Left renal cortex interstitium (tissue), 4 donors: ENCODE measurements around the gene CR2. TPM values are rescaled to one million over a fixed set of nuclear protein-coding genes. Genes with fewer than 3 reads are reported as not detected.
"Not testable (repeated sequence)": the region's sequence is repeated elsewhere in the genome, so short reads cannot be mapped to it uniquely, and the experiment has no call there.

ENCODE experiments used
- DNase-seq, 4 donors: peaks; one replicate each; pipeline ENCODE4 v3.0.0-alpha.2; 2013; ENCODE audit warnings: low read depth in 4 of 4, low spot score in 2 of 4, missing footprints in 1 of 4
- polyA plus RNA-seq, 4 donors: library from polyadenylated mRNA; unstranded; fragments of 120-200 nt; gene quantifications; one replicate each; pipeline ENCODE4 v1.2.1, GENCODE V29; 2013; ENCODE audit not compliant: insufficient read length in 4 of 4

Gene CR2
- polyA plus RNA-seq, 4 donors: 0.68 to 1.6 (median 1.1) TPM

- no peak for DNase-seq
Measured at GRCh38 chr1:207501071-207501470, 46.9 kb downstream of the CR2 start.

GRCh38 chr1:207502726-207503125 lies 48.6 kb downstream of the CR2 start:
- DNase-seq: no peak

- no peak for DNase-seq
Measured at GRCh38 chr1:207503950-207504349, 49.8 kb downstream of the CR2 start.

DNA sequence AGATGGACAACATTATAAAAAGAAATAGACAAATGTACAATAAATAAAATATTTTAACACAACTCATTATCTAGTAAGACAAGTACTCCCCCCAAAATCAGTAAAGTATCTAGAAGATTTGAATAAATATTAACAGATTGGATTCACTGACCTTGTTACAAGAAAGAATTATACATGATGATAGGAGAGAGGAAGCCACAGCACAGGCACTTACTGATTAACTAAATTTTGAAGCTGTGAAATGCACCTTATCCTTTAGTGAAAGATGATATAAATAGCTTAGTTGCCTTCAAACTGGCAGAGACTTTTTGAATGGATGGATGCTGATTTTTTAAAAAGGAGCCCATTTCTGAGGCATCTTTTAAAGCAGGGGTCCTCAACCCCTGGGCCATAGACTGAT lies 50.3 kb downstream of the CR2 start:
- DNase-seq: no peak

GRCh38 chr1:207510444-207510843 lies 56.3 kb downstream of the CR2 start:
- DNase-seq: no peak

DNA sequence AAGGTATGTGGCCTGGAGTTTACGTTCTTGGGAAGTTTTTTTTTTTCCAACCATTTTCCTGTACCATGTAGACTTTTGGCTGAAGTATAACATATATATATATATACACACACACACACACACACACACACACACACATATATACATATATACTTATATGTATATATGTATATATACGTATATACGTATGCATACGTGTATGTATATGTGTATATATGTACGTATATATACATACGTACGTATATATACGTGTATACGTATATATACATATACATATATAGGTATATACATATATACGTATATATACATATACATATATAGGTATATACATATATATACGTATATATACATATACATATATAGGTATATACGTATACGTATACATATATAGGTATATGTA lies 60.8 kb downstream of the CR2 start:
- DNase-seq: no peak

GRCh38 chr1:207516729-207517128 lies 62.6 kb downstream of the CR2 start:
- DNase-seq: no peak

DNA sequence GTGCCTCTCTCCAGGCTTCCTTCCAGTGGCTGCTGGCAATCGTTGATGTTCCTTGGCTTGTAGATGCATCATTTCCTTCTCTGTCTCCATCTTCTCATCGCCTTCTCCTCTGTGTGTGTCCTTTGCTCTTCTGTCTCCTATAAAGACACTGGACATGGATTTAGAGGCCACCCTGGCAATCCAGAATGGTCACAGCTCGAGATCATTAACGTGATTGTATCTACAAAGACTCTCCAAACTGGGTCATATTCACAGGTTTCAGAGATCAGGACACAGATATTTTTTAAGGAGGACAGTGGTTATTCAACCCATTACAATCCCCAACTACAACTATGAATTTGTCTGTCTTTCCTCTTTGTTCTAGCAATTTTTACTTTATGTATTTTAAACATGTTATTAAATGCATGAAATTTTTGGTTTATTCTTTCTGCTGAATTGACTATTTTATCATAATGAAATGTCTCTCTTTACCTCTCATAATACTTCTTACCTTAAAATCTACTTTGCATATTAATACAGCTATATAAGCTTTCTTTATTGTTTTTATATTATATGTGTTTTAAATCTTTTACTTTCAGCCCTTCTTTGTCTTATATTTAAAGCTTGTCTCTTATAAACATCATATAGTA lies 64.6 kb downstream of the CR2 start:
- DNase-seq: no peak

- DNase-seq: no peak
Measured at GRCh38 chr1:207519505-207520399, 65.6 kb downstream of the CR2 start.

- not testable (repeated sequence) for DNase-seq
Measured at GRCh38 chr1:207520400-207521345, 66.5 kb downstream of the CR2 start.

- DNase-seq: not testable (repeated sequence)
Measured at GRCh38 chr1:207525239-207525638, 71.1 kb downstream of the CR2 start.

GRCh38 chr1:207528401-207528800 lies 74.3 kb downstream of the CR2 start:
- not testable (repeated sequence) for DNase-seq

- not testable (repeated sequence) for DNase-seq
Measured at GRCh38 chr1:207536263-207536662, 82.1 kb downstream of the CR2 start.

Other genes with a start within 250 kb of the CR2 start
- gene CD55, start 132.7 kb upstream of the CR2 start, polyA plus RNA-seq: 10 to 100 TPM; 46.0 to 70.8 (median 52.4) TPM
- 10 to 100 TPM; 17.1 to 20.2 (median 18.6) TPM for gene CR1, start 41.8 kb downstream of the CR2 start, polyA plus RNA-seq
- gene CR1L, start 190.8 kb downstream of the CR2 start, polyA plus RNA-seq: 1 to 10 TPM in 2 of 4 donors, under 1 TPM in 2; 0.32 to 1.5 (median 1.1) TPM